HG03571 (cell line): ENCODE results near the gene NUP205.

Experiments
- ATAC-seq: cut with Tn5 transposase; IDR thresholded peaks from one replicate; pipeline ENCODE4 v1.9.1; 2021; ENCODE audit not compliant: unreplicated experiment

Gene NUP205, protein sequence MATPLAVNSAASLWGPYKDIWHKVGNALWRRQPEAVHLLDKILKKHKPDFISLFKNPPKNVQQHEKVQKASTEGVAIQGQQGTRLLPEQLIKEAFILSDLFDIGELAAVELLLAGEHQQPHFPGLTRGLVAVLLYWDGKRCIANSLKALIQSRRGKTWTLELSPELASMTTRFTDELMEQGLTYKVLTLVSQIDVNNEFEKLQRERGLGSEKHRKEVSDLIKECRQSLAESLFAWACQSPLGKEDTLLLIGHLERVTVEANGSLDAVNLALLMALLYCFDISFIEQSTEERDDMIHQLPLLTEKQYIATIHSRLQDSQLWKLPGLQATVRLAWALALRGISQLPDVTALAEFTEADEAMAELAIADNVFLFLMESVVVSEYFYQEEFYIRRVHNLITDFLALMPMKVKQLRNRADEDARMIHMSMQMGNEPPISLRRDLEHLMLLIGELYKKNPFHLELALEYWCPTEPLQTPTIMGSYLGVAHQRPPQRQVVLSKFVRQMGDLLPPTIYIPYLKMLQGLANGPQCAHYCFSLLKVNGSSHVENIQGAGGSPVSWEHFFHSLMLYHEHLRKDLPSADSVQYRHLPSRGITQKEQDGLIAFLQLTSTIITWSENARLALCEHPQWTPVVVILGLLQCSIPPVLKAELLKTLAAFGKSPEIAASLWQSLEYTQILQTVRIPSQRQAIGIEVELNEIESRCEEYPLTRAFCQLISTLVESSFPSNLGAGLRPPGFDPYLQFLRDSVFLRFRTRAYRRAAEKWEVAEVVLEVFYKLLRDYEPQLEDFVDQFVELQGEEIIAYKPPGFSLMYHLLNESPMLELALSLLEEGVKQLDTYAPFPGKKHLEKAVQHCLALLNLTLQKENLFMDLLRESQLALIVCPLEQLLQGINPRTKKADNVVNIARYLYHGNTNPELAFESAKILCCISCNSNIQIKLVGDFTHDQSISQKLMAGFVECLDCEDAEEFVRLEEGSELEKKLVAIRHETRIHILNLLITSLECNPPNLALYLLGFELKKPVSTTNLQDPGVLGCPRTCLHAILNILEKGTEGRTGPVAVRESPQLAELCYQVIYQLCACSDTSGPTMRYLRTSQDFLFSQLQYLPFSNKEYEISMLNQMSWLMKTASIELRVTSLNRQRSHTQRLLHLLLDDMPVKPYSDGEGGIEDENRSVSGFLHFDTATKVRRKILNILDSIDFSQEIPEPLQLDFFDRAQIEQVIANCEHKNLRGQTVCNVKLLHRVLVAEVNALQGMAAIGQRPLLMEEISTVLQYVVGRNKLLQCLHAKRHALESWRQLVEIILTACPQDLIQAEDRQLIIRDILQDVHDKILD (N-terminal part only)

DNA sequence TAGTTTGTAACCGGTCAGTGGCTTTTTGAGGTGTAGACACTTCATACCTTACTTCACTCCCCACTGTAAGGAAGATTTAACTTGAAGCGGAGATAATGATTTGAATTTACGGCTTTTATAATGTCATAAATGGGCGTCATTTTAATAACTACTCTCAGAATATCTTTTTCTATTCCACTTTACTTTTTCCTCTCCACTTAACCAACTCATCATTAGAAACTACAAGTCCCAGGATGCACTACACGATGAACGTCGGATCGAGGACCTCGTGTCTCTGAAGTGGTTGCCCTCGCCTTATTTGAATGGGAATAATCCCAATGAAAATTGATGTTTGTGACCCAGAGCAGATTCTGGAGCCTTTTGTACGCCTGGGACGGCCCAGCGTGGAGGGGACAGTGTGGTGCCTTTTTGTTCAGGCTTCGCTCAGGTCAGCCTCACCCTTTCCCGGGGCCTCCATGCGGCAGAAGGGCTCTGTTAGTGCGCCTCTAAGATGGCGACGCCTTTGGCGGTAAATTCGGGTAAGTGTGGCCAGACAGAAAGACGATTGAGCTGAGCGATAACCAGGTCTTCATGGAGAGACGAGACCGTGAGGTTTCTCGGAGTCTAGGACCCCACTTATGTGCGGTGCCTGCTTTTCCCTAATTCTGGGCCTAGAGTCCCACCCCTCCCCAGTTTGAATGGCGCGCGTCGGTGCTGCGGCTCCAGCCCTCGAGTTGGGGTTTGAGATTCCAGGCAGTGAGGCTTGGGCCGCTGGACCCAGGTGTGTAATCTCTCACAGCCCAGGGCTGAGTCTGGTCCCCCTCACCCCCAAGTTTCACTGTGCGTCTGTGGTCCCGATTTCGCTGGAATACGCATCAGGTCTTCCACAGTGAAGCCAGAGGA is at the start of gene NUP205:
Gene NUP205, plus strand, starts transcription at position 463 of the 882 bp plus-strand sequence. Its CDS starts 28 bp downstream, at position 491.
- ATAC-seq: peak; percentile 74

DNA sequence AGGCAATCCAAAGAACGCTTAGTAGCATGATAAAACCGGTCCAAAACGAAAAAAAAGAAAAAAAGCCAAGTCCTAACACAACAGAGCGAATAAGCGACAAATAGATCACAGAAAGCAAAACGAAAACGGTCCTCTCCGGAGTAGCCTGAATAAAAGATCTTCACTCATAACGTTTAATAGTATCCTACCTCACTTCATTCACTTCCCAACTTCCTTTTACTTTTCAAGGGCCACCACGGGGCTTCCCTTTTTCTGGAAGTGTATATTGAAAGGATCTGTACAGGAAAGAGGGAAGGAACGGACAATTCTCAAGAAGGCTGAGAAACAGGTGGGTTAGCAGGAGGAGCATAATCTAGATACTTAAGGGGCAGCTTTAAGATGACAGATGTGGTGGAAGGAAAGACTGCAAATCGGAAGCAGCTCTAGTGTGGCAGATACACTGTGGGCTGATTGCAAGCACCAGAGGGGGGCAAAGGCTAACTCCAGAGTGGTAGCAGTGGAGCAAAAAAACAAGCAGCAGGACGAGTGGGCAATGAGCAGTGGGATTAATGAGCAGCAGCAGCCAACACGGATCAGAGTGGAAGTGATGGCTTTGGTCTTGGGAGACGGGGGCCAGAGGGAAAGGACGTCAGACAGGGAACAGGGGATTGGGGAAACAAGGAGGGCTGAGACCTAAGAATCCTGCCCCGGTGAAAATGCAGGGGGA is 48.7 kb upstream of the NUP205 start:
- ATAC-seq: no peak

DNA sequence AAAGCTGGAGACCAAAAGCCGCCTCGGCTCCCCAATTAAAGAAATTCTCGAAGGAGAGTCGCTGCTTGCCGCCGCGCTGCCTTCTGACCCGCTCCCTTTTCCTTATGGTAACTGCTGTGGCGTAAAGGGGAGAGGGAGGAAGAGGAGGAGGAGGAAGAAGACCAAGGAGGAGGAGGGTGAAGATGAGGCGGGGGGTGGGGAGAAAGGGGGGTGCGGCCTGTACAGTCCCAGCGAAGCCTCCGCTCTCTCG is 48.2 kb upstream of the NUP205 start:
- ATAC-seq: no peak

DNA sequence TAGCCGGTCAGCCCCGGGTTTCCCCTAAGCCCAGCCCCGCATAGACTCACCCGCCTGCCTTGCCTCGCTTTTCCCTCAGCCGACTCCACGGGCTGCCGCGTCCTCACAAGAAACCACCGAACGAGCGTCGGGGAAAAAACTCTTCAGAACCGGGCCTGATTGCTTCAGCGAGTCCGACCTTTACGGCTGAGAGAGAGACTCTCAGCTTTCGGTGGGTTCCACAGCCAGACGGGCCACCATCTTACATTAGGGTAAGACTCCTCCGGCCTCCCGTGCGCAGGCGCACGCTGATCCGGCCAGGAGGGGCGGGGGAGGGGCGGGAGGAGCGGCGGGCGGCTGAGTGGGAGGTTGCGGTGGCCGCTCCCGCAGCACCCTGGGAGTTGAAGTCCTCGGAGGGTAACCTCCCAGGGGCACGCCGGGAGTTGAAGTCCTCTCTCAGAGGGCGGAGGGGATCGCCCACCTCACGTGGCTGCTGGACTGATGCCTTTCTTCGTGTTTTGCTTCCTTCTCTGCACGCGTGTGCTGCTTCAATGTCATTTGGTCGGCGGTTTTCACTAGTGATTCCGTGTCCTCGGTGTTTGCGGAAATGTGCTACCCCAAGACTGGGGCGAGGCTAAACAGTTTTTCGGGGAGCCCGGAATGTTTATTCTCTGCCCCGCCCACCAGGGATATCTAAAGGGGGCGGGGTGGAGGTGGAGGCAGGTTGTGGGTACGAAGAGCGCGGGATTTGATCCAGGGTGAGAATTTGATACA is 47.7 kb upstream of the NUP205 start, which contains the start of gene CNOT4:
Gene CNOT4, minus strand, starts transcription at position 264 of the 753 bp plus-strand sequence. CDS start 71,771 bp downstream, outside the sequence.
- ATAC-seq: peak; percentile 96

DNA sequence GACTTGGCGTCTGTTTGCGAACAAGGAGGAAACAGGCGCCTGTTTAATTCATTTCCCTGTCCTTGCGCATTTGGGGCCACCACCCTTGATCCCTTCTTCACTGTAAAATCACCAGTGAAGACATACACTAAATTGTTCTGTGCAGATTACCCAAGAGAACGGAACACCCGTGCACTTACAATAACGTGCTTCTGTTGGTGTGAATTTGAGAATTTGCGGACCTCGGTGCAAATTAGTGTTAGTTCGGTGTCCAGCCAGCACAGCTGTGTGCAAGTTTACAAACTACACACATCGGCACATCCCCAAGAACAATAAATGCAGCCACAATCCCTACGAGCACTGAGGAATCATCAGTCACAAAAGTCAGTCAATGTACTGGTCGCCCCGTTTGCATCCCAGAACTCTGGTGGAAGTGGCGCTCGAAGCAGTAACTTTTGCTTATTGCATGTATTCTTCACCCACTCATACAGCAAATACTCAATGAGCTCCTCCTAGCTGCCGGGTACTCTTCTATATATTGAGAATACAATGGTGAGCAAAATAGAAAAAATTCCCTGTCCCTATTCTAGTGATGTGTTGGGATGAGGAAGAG is 47.0 kb upstream of the NUP205 start:
- ATAC-seq: no peak

DNA sequence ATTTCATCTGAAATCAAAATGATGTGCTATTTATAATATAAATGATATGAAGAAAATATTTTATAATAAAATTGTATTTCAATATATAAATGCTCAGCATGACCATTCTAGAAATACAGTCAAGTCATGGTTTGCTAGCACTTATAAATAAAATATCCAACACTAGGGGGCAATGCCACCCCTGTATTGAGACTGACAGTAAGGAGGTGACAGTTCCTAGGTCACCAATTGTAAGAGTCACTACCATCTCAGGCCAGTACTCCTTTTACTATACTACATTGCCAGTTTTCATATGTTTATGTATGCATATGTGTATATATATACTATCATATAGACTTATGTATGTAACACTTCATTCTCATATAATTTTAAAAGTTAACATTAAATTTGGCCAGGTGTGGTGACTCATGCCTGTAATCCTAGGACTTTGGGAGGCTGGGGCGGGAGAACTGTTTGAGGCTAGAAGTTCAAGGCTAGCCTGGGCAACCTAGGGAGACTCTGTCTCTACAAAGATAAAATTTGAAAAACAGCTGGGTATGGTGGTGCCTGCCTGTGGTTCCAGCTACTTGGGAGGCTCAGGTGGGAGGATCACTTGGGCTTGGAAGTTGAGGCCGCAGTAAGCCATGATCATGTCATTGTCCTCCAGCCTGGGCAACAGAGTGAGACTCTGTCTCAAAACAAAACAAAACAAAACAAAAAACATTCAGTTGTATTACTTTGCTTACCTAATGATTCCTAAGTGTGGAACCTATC is 45.4 kb upstream of the NUP205 start:
- peak; percentile 34 for ATAC-seq

DNA sequence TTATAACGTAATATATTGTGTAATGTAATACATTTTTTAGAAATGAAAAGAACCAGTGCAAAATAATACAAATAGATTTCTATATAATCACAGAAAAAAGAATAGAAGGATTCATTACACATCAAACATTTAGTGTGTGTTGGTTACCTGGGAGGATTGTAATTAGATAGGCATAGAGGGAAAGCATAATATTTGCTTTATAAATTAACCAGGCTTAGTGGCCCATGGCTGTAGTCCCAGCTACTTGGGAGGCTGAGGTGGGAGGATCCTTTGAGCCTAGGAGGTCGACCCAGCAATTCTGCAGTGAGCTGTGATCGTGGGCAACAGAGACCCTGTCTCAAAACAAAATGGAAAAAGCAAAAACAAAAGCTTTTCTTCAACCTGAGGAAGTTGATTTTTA is 42.9 kb upstream of the NUP205 start:
- ATAC-seq: no peak

DNA sequence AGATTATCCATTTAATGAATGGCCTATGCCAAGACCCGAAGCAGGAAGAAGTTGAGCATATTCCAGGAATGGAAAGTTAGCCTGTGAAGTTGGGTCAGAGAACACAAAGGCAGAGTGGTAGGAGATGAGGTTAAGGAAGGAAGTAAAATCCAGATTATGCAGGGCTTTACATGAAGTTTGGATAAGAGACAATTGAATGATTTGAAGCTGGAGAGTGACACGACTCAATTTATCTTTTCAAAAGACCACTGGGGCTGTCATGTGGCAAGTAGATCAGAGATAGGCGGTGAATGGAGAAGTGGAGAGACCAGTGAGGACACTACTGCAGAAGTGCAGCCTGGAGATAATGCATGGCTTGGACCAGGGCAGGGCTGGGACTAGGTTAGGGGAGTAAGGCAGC is 40.7 kb upstream of the NUP205 start:
- no peak for ATAC-seq

DNA sequence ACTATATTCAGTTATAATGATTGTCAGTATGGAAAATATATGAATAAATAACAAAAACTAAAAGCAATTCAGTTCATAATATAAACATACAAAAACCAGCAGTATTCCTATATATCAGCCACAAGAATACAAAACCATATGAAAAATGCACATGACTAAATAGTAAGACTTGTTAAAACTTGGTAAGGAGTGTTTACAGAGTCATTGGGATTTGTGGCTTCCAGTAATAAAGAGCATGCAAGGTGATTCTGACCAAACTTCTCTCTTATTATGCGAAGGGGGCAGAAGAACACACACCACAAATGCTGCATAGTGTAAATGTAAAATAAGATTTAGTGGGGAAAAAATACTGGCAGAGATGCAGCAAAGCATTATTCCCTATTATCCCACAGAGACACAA is 39.0 kb upstream of the NUP205 start:
- ATAC-seq: no peak

DNA sequence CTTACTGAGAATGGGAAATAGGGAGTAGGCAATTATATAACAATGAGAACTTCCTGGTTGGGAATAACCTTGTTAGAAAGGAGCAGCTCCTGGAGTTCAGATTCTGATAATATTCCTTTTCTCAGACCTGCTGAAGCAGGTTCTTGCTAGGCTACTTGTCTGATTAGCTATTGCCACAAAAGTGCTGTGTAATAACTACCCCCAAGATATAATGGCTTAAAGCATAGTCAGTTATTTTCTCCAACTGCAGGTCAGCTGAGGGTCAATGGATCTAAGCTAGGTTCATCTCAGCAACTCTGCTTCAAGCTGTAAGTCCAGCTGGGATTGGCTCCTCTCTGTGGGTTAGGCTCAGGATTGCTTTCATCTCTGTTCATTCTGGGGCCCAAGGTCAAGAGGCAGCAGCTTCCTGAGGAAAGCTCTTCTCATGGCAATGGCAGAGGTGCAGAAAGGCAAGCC is 38.5 kb upstream of the NUP205 start:
- ATAC-seq: no peak

DNA sequence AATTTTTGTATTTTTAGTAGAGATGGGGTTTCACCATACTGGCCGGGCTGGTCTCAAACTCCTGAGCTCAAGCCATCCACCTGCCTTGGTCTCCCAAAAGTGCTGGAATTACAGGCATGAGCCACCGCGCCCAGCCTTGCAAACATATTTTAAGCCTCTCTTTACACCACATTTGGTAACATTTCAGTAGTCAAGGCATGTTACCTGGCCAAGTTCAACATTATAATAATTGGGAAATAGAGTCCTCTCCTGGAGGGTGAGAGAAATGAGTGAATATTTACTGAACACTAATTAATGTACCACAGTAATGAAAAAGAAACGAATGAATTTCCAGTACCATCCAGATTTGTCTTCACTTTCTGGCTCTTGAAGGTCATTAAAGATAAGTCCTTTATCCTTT is 37.8 kb upstream of the NUP205 start:
- no peak for ATAC-seq

DNA sequence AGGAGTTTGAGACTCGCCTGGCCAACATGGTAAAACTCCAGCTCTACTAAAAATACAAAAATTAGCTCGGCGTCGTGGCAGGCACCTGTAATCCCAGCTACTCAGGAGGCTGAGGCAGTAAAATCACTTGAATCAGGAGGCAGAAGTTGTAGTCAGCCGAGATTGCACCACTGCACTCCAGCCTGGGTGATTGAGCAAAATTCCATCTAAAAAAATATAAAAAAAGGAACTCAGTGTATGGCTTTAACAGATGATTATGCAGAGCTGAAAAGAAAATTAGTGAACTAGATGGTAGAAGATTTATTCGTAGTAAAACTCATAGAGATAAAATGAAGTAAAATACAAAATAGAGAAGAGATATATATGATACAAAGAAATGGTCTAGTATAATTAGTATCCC is 35.2 kb upstream of the NUP205 start:
- no peak for ATAC-seq

DNA sequence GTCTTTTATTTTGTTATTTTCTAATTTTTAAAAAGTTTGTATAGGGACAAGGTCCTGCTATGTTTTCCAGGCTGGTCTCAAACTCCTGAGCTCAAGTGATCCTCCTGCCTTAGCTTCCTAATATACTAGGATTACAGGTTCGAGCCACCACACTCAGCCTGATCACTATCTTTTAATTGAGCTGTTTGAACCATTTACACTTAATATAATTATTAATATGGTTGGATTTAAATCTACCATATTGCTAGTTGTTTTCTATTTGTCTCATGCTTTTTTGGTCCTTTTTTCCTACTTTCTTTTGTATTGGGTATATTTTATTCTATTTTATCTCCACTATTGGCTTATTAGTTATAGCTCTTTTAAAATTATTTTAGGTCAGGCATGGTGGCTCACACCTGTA is 34.6 kb upstream of the NUP205 start:
- ATAC-seq: no peak

DNA sequence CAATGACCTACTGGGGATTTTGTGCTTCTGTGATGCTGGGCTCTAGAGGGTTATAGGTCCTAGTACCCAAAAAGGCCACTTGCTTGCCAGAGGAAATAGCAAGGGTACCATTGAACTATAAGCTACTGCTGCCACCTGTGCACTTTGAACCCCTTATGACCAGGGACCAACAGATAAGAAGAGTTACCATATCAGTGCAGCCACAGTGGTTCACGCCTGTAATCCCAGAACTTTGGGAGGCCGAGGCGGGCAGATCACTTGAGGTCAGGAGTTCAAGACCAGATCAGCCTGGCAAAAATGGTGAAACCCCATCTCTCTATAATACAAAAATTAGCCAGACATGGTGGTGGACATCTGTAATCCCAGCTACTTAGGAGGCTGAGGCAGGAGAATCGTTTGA is 32.3 kb upstream of the NUP205 start:
- no peak for ATAC-seq

DNA sequence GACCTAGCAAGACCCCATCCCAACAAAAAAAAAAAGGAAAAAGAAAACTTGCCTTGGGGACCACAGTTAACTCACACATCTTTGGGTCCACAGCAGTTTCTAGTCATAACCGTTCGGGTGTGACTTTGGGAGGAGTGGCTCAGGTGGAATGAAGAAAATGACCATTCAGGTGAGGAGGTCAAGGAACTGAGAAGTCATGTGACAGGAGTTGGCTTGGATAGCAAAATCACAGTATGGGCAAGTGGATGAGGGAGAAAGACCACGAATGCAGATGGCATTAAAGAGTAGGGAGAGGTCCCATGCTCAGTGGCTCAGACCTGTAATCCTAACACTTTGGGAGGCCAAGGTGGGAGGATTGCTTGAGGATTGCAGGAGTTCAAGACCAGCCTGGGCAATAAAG is 30.7 kb upstream of the NUP205 start:
- ATAC-seq: no peak

DNA sequence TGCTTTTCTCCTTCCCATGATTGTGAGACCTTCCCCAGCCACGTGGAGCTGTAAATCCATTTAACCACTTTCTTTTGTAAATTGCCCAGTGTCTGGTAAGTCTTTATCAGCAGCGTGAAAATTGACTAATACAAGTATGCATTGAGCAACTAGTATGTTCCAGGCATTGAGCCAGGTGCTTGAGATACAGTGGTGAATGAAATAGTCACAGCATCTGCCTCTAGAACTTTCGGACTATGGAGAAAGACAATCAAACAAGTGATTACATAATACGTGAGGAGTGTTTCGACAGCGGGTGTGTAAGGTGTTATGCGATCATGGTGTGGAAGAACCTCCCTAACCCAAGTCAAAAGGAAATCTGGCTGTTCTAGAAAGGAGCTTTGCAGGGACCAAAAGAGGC is 21.6 kb upstream of the NUP205 start:
- ATAC-seq: no peak

DNA sequence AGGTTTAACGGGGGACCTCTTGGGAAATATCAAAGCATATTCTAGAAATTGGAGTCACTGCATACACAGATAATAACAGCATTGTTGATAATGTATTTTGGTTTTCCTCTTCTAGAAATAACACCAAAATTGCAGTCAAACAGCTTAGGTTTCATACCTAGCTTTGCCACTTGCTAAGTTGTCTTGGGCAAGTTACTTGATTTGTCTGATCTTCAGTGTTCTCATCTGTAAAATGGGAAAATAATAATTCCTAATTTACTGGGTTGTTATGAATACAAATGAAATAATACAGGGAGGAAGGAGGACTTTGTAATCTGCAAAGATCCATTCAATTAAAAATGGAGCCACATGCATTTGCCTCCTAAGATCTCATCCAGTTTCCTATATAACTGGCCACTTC is 20.3 kb upstream of the NUP205 start:
- ATAC-seq: no peak

DNA sequence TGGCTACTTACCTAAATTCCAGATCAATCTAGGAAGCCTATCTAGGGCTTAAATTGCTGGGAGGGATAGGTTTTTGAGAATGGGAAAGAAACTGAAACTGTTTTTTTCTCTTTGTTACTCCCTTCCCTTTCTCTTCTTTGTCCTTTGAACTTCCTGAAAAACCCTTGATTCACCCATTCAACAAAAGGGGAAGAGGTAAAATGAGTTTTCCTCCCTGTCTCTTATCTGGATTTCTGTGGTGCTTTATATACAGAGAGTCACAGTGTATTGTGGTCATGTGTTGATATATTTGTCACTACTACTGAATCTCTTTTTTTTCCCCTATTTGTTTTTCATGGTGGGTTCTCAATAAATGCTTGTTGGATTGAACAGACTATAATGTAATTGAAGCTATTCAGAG is 19.8 kb upstream of the NUP205 start:
- ATAC-seq: no peak
